K562 (cell line): ENCODE measurements around the gene RNF187. TPM values are rescaled to one million over a fixed set of nuclear protein-coding genes. Genes with fewer than 3 reads are reported as not detected.

Experiments used
- ATF4 ChIP-seq: fragments of 450-650 bp; formaldehyde crosslinking; IDR thresholded peaks from 2 replicates; pipeline ENCODE4 v1.4.0; 2022; ENCODE audit warnings: mild to moderate bottlenecking, moderate library complexity
- CUX1 ChIP-seq: fragments of 200-800 bp; sonication (Bioruptor generic); IDR thresholded peaks from 2 replicates; pipeline ENCODE4 v1.6.1; 2016; ENCODE audit warnings: missing genetic modification characterization, missing compliant biosample characterization
- EGR1 ChIP-seq: fragments of 450-650 bp; conservative IDR thresholded peaks from 2 replicates; pipeline ENCODE4 v1.6.1; 2017; ENCODE audit warnings: mild to moderate bottlenecking
- ELF1 ChIP-seq: fragments of 200-800 bp; sonication (Bioruptor generic); IDR thresholded peaks from 2 replicates; pipeline ENCODE4 v1.6.1; 2016; ENCODE audit warnings: missing genetic modification characterization, missing compliant biosample characterization
- ESRRB ChIP-seq: fragments of 250-450 bp; sonication (Bioruptor Pico); IDR thresholded peaks from 2 replicates; pipeline ENCODE4 v1.5.0; 2020; ENCODE audit warnings: mild to moderate bottlenecking, moderate library complexity, borderline replicate concordance
- EZH2 ChIP-seq: IDR thresholded peaks from 2 replicates; pipeline ENCODE4 v1.6.1; 2012; ENCODE audit warnings: low read depth, mild to moderate bottlenecking, inconsistent platforms, low read length, borderline replicate concordance
- HNRNPLL ChIP-seq: fragments of 200-400 bp; formaldehyde crosslinking; IDR thresholded peaks from 2 replicates; pipeline ENCODE4 v1.6.1; 2017; ENCODE audit warnings: low read length, low read depth, mild to moderate bottlenecking; ENCODE audit not compliant: poor library complexity, severe bottlenecking
- HSF4 ChIP-seq: fragments of 250-450 bp; sonication (Bioruptor Pico); IDR thresholded peaks from 2 replicates; pipeline ENCODE4 v2.1.2; 2022; ENCODE audit warnings: mild to moderate bottlenecking, moderate library complexity, borderline replicate concordance
- PML ChIP-seq: IDR thresholded peaks from 2 replicates; pipeline ENCODE4 v1.6.1; 2012; ENCODE audit warnings: low read length, inconsistent platforms
- SRSF1 ChIP-seq: fragments of 200-400 bp; formaldehyde crosslinking; IDR thresholded peaks from 2 replicates; pipeline ENCODE4 v1.6.1; 2017; ENCODE audit warnings: mild to moderate bottlenecking, low read depth, low read length, moderate library complexity
- STAT5A ChIP-seq: IDR thresholded peaks from 2 replicates; pipeline ENCODE4 v1.6.1; 2012; ENCODE audit warnings: low read length, inconsistent platforms, borderline replicate concordance
- TEAD1 ChIP-seq, 2 experiments: fragments of 450-650 bp in 1 of 2; sonication (generic) in 1 of 2; formaldehyde crosslinking; IDR thresholded peaks; 2 replicates each; pipeline versions ENCODE4 v1.4.0 to v1.8.0; 2020 to 2022; ENCODE audit warnings: mild to moderate bottlenecking in 2 of 2, missing genetic modification reagents in 1 of 2
- TEAD2 ChIP-seq: fragments of 450-650 bp; IDR thresholded peaks from 2 replicates; pipeline ENCODE4 v1.6.1; 2016; ENCODE audit warnings: missing genetic modification characterization, control low read depth, missing compliant biosample characterization
- THRB ChIP-seq: fragments of 450-650 bp; formaldehyde crosslinking; conservative IDR thresholded peaks from 2 replicates; pipeline ENCODE4 v1.4.0; 2022; ENCODE audit warnings: mild to moderate bottlenecking, missing genetic modification characterization
- XRCC4 ChIP-seq: IDR thresholded peaks from one replicate; pipeline ENCODE4 v1.6.1; 2011; ENCODE audit not compliant: insufficient read depth, insufficient read length; ENCODE audit errors: extremely low read depth
- ZNF512 ChIP-seq: IDR thresholded peaks from 2 replicates; pipeline ENCODE4 v1.6.1; 2016; ENCODE audit warnings: missing genetic modification characterization, missing compliant biosample characterization
- polyA plus RNA-seq, 8 experiments: library from polyadenylated mRNA; depleted of rRNA in 4 of 8; stranded (reverse) in 5 of 8; unstranded in 3 of 8; fragments of >200 nt; fragmentation: Nextera tagmentation in 2 of 8; fragmentation: Illumina TruSeq in 1 of 8; extraction: Ambion mirVana in 2 of 8; extraction: Trizol in 1 of 8; gene quantifications; 2 replicates each; pipeline versions ENCODE4 v1.2.1 to v1.2.3, GENCODE V29; 2011 to 2014; ENCODE audit warnings: inconsistent platforms in 1 of 8, missing spikeins in 1 of 8
- total RNA-seq, 7 experiments: library from RNA; depleted of rRNA in 6 of 7; stranded (reverse); fragments of >200 nt in 6 of 7; fragmentation: Illumina TruSeq in 2 of 7; extraction: Trizol in 2 of 7; gene quantifications; 2 replicates each; pipeline versions ENCODE4 v1.2.1 to v1.2.3, GENCODE V29; 2011 to 2021; ENCODE audit warnings: low replicate concordance in 1 of 7

RNF187 gene
- total and polyA plus RNA-seq, 9 of the 15 experiments (the other 6 are each of a cell fraction or from before 2014, with no cell fraction given) = 2.3 to 119 (median 41.9) TPM

- no peak for TF ChIP-seq CUX1 (CRISPR knock-in tag)
- no peak for TF ChIP-seq XRCC4
- no peak for TF ChIP-seq EZH2
- TF ChIP-seq THRB (CRISPR knock-in tag) = peak; percentile 97
- TF ChIP-seq SRSF1 = no peak
- TF ChIP-seq PML = no peak
- peak; percentile 42; the same call in 1 of the 2 replicates for TF ChIP-seq EGR1
- no peak for TF ChIP-seq ATF4 (CRISPR knock-in tag)
- TF ChIP-seq HNRNPLL = no peak
- TF ChIP-seq TEAD1 (CRISPR knock-in tag; IDR thresholded peaks at IDR 0.05) = 0 out of 4 replicates have a peak, but pooled peaks of 1 of the 2 experiments have one; percentile 29
- TF ChIP-seq HSF4 (CRISPR knock-in tag) = no peak
- TF ChIP-seq ZNF512 (tag) = no peak
- TF ChIP-seq ESRRB = no peak
- no peak for TF ChIP-seq STAT5A
- TF ChIP-seq TEAD2 (tag) = no peak
- TF ChIP-seq ELF1 (tag) = no peak
Observed at GRCh38 chr1:228452194-228453021, 34.8 kb upstream of the RNF187 start (continued).
